Endometrium (tissue), 2 donors: ENCODE results near the gene RWDD2A.

Source experiments
- FAIRE-seq: peaks from 2 replicates; lab custom pipeline; 2012; peaks lifted over from hg19 to GRCh38; lab: Jason Lieb, UNC
- donor health status: control.
- donor health status: control.

The RWDD2A gene

DNA sequence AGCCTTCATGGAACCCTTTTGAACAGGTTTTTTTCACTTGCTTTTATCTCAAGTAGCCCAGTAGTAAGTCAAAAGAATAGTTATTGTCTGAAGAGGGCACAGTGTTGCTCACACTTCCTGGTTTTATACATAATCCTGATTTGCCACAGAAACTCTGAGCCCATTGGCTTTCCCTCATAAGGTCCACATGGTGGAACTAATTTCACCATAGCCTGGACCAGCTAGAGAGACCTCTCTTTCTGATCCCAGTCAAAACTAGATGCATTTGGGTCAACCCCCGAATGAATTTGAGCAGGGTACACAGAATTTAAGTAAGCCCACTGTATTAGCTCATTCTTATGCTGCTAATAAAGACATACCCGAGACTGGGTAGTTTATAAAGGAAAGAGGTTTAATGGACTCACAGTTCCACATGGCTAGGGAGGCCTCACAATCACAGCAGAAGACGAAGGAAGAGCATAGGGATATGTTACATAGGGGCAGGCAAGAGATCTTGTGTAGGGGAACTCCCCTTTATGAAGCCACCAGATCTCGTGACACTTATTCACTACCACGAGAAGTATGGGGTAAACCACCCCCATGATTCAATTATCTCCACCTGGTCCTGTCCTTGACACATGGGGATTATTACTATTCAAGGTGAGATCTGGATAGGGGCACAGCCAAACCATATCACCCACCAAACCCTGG is 6.2 kb downstream of the RWDD2A start:
- FAIRE-seq: no peak

DNA sequence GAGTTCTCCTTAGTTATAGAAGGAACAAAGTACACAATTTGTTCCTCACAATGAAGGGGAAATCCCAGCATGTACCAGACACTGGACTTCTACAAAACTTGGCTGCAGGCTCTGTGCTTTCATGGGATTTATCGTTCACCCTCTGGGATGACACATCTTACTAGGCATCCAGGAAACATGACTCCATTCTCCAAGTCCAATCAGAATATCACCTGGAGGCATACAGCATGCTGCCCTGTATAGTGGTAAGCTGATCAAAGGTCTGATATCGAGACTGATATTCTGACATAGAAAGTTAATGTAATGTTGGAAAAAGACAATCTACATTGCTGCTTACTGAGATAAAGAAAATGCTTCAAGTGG is 6.7 kb downstream of the RWDD2A start:
- no peak for FAIRE-seq

DNA sequence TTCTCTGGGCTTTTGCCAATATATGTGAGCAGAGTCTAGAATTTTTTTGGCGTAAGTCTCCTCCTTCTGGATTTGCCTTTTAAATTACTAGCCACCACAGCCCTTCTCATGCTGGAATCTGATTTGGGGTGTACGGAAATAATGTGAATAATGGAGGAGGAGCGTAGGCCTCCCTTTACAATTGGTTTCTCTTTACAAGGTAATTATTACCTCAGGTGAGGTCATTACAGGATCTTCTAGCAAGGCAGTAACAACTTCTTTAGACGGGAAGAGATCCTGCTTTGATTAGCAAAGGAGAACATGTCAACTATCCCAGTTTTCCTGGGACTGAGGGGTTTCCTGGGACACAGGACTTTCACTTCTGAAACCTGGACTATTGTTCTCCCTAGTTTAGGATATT is 8.9 kb downstream of the RWDD2A start:
- FAIRE-seq: no peak

DNA sequence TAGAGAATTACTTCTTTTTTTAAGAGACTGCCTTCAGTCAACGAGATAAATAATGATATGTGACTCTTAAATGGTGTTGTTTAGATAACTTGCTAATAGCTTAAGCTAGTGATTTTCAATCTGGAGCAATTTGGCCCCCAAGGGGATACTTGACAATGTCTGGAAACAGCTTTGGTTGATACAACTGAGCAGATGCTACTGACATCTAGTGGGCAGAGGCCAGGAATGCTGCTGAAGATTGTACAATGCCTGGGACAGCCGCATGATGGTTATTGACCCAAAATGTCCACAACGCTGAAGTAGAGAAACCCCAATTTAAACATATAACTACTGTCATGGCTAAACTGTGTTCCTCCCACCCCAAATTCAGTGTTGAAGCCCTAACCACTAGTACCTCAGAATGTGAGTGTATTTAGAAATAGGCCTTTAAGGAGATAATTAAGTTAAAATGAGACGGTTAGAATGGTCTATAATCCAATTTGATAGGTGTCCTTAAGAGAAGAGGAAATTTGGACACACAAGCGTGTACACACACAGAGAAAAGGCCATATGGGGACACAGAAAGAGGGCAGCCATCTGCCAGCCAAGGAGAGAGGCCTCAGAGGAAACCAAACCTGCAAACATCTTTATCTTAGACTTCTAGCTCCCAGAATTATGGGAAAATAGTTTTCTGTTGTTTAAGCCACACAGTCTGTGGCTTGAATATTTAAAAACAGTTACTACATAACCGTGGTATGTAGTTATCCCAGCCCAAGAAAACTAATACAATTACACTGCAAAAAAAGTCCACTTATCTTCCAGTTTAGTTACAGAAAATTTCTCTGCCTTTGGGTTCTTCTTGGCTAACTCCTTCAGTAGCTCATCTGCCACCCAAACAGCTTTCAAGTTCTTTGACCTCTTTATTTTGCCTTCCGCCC is 22.2 kb downstream of the RWDD2A start:
- FAIRE-seq: peak; percentile 82

- no peak for FAIRE-seq
These were observed 23.6 kb downstream of the RWDD2A start for GRCh38 chr6:83216806-83217205.

- FAIRE-seq: no peak
These were observed 25.5 kb downstream of the RWDD2A start for GRCh38 chr6:83218646-83219045.

GRCh38 chr6:83220121-83220520 is 27.0 kb downstream of the RWDD2A start:
- FAIRE-seq: no peak

GRCh38 chr6:83221276-83221675 is 28.1 kb downstream of the RWDD2A start:
- FAIRE-seq: no peak

GRCh38 chr6:83221889-83222479 is 28.8 kb downstream of the RWDD2A start:
- peak; percentile 79 for FAIRE-seq

GRCh38 chr6:83226517-83226916 is 33.4 kb downstream of the RWDD2A start:
- no peak for FAIRE-seq

DNA sequence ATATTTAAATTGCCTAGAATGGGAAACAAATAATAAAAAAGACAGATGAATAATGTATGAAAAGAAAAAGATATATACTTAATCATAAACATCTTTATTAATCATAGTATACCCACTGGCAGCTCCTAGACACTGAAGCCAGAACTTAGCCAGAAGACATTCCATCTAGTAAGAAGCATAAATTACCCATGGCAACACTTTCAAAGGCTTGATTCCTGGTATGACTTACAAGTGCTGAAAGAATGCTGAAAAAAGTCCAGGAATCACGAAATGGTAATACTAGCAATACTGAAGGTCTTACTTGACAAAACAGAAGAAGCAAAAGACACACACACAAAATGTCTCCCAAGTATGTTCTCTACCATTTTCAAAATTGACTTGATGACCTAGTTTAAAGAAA is 38.0 kb downstream of the RWDD2A start:
- no peak for FAIRE-seq

DNA sequence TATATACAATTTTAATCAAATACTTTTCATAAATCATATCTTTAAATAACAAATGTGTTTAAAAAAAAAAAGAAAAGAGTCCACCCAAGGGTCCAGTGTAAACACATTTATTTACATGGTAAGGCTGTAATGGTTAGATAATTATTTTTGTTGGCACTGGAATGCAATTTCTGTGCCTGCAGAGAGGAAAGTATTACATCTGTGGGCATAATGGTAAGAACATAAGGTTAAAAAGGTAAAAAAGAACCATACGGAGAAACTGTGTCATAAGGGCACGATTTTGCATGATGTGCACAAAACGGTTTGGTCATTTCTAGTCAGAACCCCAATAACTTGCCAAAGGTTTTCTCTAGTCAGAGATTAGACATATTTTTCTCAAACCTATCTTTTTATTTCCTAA is 54.3 kb downstream of the RWDD2A start:
- no peak for FAIRE-seq
